Thyroid gland (tissue), 4 donors: ENCODE data around the gene BCCIP.

Source experiments
- CTCF ChIP-seq, 6 experiments: fragments of 200-600 bp in 3 of 6; fragments of 450-650 bp in 3 of 6; sonication (generic) in 3 of 6; IDR thresholded peaks; one replicate each; pipeline ENCODE4 v1.5.1; 2016 to 2019; ENCODE audit warnings: antibody characterized with exemption in 6 of 6, mild to moderate bottlenecking in 2 of 6, inconsistent platforms in 1 of 6, moderate library complexity in 1 of 6
- POLR2A ChIP-seq, 2 donors: fragments of 450-650 bp; IDR thresholded peaks; one replicate each; pipeline ENCODE4 v1.6.1; 2017; ENCODE audit warnings: antibody characterized with exemption in 2 of 2, mild to moderate bottlenecking in 2 of 2, moderate library complexity in 1 of 2

- TF ChIP-seq CTCF (IDR thresholded peaks at IDR 0.05), result no peak
- TF ChIP-seq POLR2A (IDR thresholded peaks at IDR 0.05), result no peak
Observed at GRCh38 chr10:125865120-125865519, 41.8 kb downstream of the BCCIP start.
